HG03469 (cell line): Measurements from ENCODE around the gene AGBL4.

Source experiments
- ATAC-seq: cut with Tn5 transposase; IDR thresholded peaks from one replicate; pipeline ENCODE4 v1.9.1; 2021; ENCODE audit warnings: mild to moderate bottlenecking, moderate library complexity, moderate number of reproducible peaks; ENCODE audit not compliant: unreplicated experiment

The AGBL4 gene

GRCh38 chr1:48953617-48954016, 1070.1 kb downstream of the AGBL4 start:
- ATAC-seq: no peak

- ATAC-seq: no peak
Measured at GRCh38 chr1:48948562-48948961, 1075.2 kb downstream of the AGBL4 start.

GRCh38 chr1:48947761-48948537, 1075.8 kb downstream of the AGBL4 start:
- ATAC-seq: no peak

DNA sequence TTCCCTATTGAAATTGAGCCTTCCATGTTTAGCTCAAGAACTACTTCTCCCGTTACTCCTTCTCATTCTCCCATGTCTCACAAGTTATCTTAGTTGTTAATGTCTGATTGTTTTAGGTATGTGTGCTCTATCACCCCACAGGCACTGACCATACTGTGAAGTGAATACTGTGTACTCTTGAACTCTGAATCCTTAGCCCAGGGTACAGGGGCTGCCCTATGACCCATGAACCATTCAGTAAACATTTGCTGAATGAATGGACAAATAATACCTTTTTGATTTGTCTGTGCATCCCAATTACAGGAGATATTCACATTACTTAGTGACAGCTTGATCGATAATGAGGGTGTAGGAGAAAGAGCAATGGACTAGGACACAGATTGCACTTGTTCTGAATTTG, 1077.7 kb downstream of the AGBL4 start:
- ATAC-seq: no peak

- ATAC-seq: no peak
Measured at GRCh38 chr1:48944811-48945210, 1078.9 kb downstream of the AGBL4 start.

DNA sequence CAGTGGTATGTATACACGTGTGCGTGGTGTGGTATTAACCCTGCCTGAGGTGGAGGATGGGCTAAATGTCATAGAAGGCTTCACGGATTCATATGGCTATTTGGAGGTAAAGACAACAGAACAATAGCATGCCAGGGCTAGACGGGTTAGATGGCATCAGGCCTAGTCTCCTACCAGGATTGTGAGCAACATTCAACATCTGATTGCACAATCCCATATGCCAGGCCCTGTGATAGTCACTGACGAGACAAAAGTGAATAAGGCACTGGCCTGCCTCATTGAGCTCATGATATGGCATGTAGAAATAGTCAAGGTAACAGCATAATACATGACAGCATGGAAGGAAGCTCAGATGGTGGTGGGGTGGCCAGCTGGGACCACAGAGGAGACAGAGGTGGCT, 1079.9 kb downstream of the AGBL4 start:
- no peak for ATAC-seq

DNA sequence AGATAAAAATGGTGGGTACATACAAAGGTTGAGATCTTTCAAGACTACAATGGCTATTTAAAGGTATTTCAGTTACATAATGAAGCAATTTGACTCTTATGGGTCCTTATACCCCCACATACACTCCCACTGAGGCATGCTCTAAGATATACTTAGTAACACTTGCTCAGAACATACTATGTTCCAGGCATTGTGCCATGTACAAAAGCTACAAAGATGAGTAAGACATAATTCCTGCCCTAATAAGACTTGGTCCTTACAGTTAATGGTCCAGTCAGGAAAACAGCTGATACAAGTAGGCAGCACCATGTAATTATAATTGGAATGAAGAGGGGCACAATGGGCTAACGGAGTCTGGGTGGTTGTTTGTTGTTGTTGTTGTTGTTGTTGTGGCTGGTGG, 1080.4 kb downstream of the AGBL4 start:
- ATAC-seq: no peak

DNA sequence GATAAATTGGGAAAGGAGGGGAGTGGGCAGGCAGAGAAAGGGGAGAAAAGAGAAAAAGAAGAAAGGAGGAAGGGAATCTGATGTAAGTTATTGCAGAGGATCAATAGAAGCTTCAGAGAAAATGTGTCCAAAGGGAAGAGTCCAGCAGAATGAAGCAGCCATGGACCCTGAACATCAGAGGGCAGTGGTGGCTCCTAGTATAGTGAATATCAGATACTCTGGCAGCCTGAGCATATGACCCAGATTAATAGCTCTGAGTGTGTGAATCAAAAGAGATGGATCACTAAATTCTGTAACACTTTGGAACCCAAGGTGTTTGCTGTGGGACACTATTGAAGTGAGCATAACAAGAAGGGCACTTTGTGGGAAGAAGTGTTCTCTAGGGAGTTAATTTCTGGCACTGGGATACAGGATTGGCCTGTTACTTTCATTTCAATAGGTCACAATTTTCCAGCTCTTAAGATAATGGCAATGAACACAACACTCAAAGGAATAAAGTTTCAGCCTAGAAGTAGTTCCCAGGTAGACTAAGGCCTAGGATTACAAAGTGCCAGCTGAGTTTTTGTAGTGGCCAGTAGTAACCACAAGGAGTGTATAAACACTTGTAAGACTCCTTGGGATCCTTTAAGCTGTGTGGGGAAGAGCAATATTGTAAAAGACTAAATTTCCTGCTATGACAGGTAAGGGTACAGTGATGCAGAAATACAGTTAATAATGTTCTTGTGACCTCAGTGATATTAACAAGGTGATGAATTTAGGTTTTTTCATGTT, 1082.6 kb downstream of the AGBL4 start:
- ATAC-seq: no peak

DNA sequence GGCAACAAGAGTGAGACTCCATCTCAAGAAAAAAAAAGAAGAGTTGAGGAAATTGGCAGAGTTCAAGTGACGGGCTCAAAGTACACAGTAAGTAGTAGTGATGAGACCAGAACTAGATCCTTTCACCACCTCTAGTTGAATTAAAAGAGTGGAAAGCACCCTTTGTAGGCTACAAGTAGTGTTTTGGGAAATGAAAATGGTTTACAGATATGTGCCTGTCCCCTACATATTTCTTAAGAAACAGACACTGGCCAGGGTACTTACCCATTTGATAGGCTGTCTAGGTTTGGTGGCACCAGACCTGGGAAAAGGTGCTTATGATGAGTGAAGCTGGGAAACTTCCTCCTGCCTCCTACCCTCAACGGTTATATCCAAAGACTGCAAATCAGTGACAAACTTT, 1083.4 kb downstream of the AGBL4 start:
- ATAC-seq: no peak

DNA sequence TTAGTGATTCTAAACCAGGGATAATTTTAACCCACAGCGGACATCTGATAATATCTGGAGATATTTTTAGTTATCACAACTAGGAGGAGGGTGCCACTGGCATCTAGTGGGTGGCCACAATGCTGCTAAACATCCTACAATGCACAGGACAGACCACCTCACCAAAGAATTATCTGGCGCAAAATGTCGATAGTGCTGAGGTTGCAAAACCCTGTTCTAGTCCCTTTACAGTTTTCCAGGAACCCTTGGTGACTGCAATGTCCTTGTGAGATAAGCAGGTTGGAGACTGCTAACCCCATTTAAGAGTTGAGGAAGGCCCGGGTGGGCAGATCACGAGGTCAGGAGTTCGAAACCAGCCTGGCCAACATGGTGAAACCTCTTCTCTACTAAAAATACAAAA, 1083.9 kb downstream of the AGBL4 start:
- ATAC-seq: no peak

DNA sequence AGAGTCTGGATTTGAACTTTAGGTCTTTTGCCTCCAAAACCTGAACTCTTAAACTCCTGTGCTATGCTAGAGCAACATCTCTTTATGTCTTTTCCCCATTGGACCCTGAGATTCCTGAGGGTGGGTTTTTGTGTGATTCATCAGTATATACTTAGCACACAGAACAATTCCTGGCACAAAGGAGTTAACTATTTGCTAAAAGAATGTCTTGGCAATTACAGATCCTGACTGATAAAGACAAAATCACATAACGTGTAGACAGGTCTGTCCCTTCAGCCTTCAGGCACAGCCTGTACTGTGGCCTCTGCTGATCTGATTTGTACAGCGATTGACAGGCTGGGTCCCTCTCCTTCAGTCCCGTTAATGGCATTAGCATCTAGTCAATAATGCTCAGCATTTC, 1084.7 kb downstream of the AGBL4 start:
- no peak for ATAC-seq

GRCh38 chr1:48937732-48938131, 1086.0 kb downstream of the AGBL4 start:
- ATAC-seq: no peak

DNA sequence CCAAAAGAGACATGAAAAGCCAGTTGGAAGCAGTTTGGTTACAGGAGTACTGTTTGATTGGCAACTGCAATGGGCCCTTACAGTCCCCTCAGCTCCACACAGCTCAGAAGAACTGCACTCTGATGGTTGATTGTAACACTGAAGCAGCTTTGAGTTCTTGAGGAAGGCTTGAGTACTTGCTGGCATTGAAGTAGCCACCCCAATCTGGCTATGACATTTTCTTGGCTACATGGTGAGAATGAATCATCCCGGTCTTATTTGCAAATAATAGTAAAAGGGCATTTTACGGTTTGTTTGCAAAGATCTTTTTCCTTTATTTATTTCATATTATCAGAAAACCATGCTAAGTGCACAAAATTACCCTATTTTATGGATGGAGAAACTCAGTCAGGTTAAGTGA, 1087.3 kb downstream of the AGBL4 start:
- no peak for ATAC-seq

GRCh38 chr1:48932366-48932765, 1091.4 kb downstream of the AGBL4 start:
- ATAC-seq: no peak

DNA sequence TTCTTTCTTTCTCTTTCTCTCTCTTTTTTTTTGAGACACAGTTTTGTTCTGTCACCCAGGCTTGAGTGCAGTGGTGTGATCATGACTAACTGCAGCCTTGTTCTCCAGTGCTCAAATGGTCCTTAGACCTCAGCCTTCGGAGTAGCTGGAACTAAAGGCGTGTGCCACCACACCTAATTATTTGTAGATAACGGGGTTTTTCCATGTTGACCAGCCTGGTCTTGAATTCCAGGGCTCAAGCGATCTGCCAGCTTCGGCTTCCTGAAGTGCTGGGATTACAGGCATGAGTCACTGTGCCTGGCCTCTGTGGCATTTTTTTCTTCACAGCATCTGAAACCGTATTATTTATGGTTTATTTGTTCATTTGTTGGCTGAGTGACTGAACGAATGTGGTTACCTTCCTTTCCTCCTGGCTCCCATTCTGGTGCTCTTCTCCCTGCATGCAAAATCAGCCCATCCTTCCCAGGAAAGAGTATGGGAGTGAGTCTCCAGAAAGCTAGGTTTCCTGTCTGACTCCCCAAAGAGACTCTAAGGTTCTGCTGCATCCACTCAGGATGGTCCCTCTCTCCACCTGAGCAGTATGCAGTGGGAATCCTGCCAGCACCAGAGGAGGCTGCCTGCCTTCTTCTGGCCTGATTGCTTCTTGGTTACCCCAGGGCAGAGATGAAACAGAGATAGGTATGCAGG, 1092.1 kb downstream of the AGBL4 start:
- ATAC-seq: no peak

DNA sequence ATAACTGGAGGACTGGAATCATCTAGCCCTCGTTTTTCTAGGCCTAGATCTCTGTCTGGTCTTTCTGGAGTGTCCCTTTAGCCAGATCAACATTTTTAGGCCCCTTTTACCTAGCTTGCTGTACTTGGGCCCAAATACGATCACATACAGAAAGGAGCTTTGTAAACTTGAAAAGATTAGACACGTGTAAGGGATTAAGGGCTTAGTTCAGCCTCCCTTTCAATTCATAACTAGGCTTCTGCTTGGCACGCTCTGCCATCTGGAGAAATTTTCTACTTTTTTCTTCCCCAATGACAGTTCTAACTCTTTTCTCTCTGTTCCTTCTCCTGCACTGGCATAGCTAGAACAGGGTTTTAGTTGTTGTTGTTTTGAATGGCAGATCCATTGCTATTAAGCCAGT, 1093.7 kb downstream of the AGBL4 start:
- no peak for ATAC-seq

DNA sequence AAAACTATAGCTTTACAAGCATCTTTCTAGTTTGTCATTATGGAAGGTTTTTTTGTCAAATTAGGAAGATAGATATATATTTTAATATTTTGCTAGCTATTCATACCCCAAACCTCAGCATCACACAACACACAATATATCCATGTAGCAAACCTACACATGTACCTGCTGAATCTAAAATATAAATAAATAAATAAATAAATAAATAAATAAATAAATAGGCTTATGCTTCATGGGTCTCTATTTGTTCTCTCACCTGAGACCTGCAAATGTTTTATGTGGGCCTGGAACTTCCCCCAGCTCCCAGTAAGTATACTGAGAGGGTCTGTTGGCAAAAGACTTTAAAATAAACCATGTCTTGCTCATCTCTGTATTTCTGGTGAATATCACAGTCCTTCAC, 1099.7 kb downstream of the AGBL4 start:
- ATAC-seq: no peak

- no peak for ATAC-seq
Measured at GRCh38 chr1:48923116-48923515, 1100.6 kb downstream of the AGBL4 start.

DNA sequence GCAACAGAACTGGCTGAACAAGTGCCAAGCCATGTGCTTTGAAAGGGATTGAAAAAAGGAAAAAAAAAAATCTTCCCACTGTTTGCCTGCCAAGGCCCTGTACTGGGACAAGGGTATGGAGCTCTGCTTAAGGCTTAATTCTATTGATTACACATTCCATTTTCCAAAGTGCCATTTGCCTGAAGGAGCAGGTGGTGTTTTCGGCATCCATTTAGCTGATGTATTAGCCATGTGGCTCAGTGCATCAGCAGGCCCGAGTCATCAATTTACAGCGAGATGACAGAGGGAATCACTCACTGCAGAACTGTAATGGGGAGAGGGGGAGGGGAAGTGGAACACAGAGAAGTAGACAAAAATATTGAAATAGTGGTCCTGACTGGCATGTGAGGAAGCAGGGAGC, 1102.9 kb downstream of the AGBL4 start:
- ATAC-seq: no peak

DNA sequence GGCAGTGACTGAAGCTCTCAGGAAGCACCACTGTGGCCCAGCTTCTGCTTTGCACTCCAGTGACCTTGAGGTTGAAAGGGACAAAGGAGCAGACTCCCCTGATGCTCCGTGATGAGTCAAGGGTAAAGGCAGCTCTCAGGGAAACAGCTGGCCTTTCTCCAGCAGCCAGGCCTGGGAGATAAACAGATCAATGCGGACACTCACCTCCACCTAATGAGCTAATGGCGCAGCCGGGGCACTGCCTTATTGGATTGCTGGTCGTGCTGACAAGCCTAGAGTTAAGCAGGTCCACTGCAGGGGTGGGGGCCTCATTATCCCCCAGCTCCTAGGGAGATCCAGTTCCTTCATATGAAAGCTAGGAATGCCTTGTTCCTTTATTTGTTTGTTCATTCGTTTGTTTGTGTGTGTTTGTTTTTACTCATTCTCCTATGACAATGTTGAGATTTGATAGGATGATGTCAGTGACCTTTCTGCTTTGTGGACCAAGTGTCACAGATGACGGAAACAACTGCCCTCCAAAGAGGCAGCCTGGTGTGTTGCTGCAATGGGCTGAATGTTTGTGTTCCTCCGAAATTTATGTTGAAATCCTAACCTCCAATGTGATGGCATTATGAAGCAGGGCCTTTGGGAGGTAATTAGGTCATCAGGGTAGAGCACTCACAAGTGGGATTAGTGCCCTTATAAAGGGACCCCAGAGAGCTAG, 1105.7 kb downstream of the AGBL4 start:
- ATAC-seq: no peak

- ATAC-seq: no peak
Measured at GRCh38 chr1:48917070-48917454, 1106.7 kb downstream of the AGBL4 start.
